NCI-H1694 treated with DMSO at 0.1 percent for 48 hours (cell line): ENCODE data around the gene P3H2.

Experiments
- DNase-seq: peaks from one replicate; lab custom pipeline; 2025; lab: John Stamatoyannopoulos, UW

P3H2 gene

GRCh38 chr3:189942948-189943347 is 177.7 kb downstream of the P3H2 start:
- DNase-seq = no peak

- no peak for DNase-seq
Observed at GRCh38 chr3:189941679-189942078, 179.0 kb downstream of the P3H2 start.

- DNase-seq = no peak
Observed at GRCh38 chr3:189941125-189941524, 179.6 kb downstream of the P3H2 start.

- no peak for DNase-seq
Observed at GRCh38 chr3:189937302-189938127, 183.2 kb downstream of the P3H2 start.

- peak; percentile 37 for DNase-seq
Observed at GRCh38 chr3:189936201-189936945, 184.3 kb downstream of the P3H2 start.

- DNase-seq = no peak
Observed at GRCh38 chr3:189927975-189928895, 192.5 kb downstream of the P3H2 start.

- no peak for DNase-seq
Observed at GRCh38 chr3:189921770-189922169, 198.9 kb downstream of the P3H2 start.

- DNase-seq = no peak
Observed at GRCh38 chr3:189914799-189915198, 205.9 kb downstream of the P3H2 start.

GRCh38 chr3:189911001-189911400 is 209.7 kb downstream of the P3H2 start:
- DNase-seq = no peak

GRCh38 chr3:189909573-189909972 is 211.1 kb downstream of the P3H2 start:
- DNase-seq = no peak

- DNase-seq = no peak
Observed at GRCh38 chr3:189909139-189909538, 211.6 kb downstream of the P3H2 start.

- no peak for DNase-seq
Observed at GRCh38 chr3:189908646-189909045, 212.1 kb downstream of the P3H2 start.

- no peak for DNase-seq
Observed at GRCh38 chr3:189907803-189908202, 212.9 kb downstream of the P3H2 start.
